Measurements from ENCODE around the gene CDH4.
"Not testable (repeated sequence)": the region's sequence is repeated elsewhere in the genome, so short reads cannot be mapped to it uniquely, and the experiment has no call there.

The CDH4 gene

DNA sequence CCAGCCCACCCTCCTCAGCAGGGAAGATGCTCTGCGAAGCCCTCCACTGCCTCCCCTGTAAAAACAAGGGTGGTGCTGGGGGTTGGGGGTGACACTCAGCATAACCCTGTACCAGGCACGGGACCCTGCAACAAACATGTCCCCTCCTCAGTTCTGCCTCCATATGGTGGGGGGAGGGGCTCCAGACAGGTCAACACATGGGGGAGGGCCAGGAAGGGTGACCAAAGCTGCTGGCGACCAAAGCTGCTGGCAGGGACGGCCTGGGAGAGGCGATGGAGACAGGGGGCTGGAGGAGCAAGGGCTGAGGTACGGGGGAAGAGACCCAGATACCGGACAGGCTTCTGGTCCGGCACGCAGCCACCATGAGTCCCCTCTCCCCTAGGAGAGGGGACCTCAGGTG, 690.5 kb downstream of the CDH4 start:
- DNase-seq, result no peak

DNA sequence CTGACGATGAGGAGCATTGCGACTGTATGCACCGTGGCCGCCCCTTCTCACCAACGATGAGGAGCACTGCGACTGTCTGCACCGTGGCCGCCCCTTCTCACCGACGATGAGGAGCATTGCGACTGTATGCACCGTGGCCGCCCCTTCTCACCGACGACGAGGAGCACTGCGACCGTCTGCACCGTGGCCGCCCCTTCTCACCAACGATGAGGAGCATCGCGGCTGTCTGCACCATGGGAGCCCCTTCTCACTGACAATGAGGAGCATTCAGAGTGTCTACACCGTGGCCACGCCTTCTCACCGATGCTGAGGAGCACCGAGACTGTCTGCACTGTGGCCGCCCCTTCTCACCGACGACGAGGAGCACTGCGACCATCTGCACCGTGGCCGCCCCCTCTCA, 692.9 kb downstream of the CDH4 start:
- DNase-seq, result not testable (repeated sequence)

DNA sequence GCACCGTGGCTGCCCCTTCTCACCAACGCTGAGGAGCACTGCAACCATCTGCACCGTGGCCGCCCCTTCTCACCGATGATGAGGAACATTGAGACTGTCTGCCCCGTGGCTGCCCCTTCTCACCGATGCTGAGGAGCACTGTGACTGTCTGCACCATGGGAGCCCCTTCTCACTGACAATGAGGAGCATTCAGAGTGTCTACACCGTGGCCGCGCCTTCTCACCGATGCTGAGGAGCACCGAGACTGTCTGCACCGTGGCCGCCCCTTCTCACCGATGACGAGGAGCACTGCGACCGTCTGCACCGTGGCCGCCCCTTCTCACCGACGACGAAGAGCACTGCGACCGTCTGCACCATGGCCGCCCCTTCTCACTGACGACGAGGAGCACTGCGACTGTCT, 693.4 kb downstream of the CDH4 start:
- DNase-seq, result not testable (repeated sequence)

DNA sequence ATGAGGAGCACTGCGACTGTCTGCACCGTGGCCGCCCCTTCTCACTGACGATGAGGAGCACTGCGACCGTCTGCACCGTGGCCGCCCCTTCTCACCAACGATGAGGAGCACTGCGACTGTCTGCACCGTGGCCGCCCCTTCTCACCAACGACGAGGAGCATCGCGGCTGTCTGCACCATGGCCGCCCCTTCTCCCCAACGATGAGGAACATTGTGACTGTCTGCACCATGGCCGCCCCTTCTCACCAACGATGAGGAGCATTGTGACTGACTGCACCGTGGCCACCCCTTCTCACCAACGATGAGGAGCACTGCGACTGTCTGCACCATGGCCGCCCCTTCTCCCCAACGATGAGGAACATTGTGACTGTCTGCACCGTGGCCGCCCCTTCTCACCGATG, 696.0 kb downstream of the CDH4 start:
- not testable (repeated sequence) for DNase-seq

DNA sequence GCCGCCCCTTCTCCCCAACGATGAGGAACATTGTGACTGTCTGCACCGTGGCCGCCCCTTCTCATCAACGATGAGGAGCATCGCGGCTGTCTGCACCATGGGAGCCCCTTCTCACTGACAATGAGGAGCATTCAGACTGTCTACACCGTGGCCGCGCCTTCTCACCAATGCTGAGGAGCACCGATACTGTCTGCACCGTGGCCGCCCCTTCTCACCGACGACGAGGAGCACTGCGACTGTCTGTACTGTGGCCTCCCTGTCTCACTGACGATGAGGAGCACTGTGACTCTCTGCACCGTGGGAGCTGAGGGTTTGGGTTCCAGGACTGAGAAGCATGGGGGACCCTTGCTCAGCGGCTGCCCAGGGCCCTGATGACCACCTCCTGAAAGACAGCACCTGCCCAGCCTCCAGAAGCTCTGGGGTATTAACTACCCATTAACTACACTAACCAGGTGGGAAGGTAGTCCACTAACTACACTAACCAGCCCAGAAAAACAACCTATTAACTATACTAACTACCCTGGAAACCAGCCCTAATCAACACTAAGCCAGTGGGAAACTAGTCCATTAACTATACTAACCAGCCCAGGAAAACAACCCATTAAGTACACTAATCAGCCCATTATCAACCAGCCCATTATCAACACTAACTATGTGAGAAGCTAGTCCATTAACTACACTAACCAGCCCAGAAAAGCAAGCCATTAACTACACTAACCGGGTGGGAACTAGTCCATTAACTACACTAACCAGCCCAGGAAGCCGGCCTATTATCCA, 696.7 kb downstream of the CDH4 start:
- no peak for DNase-seq

DNA sequence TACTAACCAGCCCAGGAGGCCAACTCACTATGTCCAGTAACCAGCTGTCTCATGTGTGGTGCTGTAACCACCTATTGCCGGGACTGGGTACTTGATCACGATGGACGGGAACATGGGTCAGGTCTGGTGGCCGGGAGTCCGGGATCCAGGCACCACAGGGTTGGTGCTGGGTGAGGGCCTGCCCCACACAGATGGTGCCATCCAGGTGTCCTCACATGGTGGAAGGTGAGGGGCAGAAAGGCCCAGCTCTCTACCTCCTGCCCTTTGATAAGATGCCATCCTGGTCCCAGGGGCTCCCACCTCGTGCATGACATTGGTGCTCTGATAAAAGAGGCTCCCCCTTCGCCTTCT, 697.3 kb downstream of the CDH4 start:
- no peak for DNase-seq

DNA sequence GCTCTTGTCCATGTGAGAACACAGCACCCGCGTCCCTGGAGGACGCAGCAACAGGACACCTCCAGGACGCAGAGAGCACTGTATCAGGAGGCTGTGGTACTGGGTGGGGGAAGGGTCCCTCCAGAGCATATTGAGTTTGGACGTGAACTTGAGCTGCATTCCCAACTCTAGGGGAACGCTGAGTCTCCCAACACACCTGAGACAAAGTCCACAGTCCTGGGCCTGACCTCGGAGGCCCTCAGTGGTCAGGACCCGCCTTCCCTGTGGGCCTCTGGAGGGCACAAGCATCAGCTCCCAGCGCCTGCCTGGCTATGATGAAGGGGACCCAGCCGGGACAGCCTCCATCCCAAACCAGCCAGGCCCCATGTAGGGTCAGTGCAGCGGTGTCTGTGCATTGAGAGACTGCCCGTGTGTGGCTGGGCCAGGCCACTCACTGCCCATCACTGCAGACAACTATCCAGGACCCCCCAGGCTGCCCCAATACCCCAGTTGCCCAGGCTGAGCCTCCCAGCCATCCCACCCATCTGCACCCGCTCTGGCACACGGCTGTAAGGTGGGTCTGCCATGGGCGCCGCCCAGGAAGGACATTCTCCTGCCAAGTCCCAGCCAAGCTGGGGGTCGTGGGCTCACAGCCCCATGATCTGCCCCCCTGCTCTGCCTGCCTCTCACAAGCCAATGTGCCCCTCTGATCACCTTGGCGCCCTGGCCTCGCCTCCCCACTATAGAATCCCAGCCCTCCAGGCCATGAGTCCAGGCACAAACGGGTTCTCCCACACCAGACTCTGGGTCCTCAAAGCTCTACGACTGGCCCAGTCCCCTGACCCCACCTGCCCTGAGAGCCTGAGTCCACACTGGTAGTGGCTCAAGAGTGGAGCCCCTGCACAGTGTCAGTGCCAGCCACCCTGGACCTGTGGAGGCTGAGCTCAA, 697.9 kb downstream of the CDH4 start:
- no peak for DNase-seq

DNA sequence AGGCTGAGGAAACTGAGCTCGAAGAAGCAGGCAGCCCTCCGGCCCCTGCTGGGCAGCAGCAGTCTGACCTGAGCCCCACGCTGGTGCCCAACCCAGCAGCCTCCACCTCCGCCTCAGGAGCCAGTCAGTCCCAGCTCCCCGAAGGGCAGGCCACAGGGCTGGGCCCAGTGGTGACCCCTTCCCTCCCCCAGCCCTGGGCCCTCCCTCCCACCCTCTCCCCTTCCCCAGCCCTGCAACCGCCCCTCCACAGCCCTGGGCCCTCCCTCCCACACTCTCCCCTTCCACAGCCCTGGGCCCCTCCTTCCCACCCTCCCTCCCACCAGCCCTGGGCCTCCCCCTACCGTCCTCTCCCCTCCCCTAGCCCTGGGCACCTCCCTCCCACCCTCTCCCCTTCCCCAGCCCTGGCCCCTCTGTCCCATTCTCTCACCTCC, 698.6 kb downstream of the CDH4 start:
- no peak for DNase-seq

DNA sequence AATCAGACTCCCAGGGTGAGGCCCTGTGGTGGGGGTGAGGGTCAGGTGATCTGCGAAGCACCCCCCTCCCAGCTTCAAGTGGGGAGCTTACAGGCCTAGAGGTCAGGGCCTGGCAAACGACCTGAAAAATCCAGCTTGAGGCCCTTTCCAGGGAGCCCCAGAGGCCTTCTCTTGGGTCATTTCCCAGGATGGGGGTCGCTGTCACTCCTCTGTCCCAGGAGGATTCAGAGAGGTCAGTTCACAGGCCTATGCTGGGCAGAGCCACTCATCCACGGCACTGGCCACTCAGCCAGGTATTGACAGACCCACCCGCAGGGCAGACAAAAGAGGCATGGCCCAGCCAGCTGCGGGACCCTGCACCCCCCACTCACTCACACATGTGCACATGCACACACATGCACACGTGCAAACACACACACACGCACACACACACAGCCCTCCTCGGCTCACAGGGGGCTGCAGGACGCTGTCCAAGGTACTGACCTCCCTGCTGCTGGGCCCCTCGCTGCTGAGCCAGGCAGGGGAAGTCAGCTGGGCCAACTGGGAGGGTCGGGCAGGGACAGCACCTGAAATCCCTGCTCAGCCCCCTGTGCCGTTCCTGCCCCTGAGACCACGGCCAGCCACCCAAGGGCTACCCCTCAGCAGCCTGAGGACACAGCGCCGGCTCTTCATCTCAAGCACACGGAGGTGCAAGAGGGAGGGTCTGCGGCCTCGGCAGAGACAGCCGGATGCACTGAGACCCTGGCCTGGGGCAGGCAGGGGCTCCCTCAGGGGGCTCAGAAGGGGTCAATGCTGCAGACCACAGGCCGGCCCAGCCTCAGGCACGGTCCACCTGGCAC, 699.9 kb downstream of the CDH4 start:
- peak; percentile 40 for DNase-seq

DNA sequence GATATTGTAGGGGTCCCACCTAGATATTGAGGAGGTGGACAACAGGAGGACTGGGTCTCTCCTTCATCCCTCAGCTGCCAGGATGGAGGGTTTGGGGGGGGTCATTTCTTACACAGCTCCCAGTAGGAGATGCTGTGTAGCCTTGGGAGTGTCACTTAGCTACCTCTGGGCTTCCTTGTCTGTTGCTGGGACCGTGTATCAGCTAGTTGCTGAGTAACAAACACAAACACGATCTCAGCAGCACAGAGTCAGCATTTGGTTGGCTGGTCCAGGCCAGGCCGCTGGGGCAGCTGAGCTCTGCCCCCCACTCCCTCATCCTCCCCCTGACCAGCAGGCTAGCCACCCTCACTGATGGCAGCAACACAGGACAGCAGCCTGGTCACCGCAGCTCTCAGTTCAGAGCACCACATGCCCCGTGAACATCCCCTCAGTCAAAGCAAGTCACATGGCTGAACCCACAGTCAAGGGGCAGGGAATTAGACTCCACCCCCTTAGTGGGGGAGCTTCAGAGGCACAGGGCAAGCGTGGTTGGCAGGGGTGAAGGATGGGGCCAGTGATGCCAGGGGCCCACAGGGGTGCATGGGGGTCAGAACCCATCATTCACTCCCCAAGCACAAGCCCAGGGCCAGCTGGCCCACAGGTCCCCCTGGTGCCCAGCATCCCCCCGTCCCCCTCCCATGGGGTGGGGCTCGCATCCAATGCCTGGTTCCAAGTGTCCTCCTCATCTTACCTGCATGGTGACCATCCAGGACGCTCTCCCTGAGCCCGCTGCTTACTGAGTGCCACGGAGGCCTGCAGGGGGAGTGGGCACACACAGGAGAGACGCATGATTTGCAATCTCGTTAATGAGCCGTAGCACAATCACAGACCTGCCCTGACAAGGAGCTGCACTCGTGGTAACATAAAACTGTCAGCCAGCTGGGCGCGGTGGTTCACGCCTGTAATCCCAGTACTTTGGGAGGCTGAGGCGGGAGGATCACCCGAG, 701.3 kb downstream of the CDH4 start:
- no peak for DNase-seq

DNA sequence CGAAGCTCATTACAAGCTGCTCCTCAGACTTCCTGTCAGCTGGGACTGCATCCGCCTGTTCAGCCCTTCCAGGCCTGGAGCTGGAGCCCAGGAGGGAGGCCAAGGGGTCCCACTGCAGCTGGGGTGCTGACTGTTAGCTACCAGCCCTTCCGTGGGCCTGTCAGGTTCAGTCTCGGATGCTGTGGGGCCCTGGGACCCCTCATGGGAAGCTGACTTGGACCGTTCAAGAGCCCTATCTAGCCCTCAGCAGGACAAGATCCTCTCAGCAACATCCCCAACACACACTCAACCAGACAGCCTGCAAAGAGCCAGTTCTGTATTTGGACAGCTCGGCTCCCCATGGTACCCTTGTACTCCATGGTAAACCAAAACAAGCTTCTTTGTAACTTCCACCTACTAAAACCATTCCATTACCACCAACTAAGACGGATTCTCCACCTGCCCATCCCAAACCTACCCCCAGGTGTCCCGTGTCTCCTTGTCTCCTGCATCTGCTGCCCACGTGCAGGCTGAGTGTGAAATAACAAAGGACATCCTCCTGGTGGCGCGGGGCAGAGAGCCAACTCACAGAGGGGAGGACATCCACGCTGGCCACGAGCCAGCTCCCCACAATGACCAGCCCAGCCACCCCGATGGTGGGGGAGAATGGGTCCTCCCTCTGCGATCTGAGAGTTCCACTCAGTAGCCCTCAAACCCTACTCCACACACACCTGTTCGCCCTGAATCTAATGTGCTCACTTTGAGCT, 702.4 kb downstream of the CDH4 start:
- DNase-seq, result no peak

DNA sequence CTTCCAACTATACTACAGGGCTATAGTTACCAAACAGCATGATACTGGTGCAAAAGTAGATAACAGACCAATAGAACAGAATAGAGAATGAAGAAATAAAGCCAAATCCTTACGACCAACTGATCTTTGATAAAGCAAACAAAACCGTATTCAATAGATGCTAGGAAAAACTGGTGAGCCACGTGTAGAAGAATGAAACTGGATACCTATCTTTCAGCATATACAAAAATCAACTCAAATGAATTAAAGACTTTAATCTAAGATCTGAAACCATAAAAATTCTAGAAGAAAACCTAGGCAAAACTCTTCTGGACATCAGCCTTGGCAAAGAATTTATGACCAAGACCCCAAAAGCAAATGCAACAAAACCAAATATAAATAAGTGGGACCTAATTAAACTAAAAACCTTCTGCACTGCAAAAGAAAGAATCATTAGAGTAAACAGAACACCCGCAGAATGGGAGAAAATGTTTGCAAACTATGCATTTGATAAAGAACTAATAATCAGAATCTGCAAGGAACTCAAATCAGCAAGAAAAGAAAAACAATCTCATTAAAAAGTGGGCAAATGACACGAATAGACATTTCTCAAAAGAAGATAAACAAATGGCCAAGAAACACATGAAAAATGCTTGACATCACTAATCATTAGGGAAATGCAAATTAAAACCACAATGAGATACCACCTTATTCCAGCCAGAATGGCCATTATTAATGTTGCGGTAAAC, 703.8 kb downstream of the CDH4 start:
- no peak for DNase-seq

DNA sequence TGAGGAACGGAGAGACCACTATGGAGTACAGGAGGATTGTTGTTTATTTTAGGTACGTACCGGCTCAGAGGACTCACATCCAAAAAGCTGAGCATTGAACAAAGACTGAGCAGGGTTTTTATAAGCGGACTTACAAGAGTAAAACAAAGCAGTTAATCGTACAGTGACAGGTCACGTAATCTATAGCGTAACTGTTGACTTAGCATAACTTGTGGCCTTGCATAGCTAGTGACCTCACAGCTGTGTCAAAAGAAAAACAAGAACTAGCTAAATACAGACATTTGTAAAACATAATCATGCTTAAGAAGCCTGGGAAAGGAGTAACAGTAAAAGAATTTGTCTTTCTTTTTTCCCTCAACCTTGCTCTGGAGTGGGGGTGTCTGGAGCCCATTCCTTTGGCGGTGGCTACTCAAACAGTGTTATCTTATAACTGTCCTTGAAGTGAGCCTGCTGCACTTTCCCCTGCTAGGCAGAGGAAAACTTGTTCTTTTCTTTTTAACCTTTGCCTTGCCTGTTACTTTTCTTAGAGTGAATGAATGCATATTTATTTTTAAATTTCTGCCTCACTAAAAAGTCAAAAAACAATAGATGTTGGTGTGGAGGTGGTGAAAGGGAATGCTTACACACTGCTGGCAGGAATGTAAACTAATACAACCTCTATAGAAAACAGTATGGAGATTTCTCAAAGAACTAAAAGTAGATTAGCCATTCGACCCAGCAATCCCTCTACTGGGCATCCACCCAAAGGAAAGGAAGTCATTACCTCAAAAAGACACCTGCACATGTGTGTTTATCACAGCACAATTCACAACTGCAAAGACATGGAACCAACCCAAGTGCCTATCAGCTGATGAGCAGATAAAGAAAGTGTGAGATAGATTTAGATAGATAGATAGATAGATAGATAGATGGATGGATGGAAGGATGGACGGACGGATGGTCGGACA, 704.6 kb downstream of the CDH4 start:
- no peak for DNase-seq

DNA sequence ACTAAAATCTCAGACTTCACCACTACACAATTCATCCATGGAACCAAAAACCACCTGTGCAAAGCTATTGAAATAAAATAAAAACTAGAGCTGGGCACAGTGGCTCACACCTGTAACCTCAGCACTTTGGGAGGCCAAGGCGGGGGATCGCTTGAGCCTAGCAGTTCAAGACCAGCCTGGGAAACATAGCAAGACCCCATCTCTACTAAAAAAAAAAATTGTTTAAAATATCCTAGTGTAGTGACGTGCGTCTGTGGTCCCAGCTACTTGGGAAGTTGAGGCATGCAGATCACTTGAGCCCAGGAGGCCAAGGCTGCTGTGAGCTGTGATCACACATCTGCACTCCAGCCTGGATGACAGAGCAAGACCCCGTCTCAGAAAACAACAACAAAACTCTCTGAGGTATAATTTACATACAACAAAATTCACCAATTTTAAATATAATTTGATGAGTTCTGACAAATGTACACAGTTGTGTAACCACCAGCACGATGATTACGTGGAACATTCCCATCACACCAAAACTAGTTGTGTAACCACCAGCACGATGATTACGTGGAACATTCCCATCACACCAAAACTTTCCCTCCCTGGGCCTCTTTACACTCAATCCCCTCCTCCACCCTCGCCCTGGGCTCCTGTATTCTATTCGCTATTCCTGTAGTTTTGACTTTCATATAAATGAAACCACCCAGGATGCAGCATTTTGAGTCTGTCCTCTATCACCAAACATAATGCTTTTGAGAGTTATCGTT, 706.1 kb downstream of the CDH4 start:
- no peak for DNase-seq

DNA sequence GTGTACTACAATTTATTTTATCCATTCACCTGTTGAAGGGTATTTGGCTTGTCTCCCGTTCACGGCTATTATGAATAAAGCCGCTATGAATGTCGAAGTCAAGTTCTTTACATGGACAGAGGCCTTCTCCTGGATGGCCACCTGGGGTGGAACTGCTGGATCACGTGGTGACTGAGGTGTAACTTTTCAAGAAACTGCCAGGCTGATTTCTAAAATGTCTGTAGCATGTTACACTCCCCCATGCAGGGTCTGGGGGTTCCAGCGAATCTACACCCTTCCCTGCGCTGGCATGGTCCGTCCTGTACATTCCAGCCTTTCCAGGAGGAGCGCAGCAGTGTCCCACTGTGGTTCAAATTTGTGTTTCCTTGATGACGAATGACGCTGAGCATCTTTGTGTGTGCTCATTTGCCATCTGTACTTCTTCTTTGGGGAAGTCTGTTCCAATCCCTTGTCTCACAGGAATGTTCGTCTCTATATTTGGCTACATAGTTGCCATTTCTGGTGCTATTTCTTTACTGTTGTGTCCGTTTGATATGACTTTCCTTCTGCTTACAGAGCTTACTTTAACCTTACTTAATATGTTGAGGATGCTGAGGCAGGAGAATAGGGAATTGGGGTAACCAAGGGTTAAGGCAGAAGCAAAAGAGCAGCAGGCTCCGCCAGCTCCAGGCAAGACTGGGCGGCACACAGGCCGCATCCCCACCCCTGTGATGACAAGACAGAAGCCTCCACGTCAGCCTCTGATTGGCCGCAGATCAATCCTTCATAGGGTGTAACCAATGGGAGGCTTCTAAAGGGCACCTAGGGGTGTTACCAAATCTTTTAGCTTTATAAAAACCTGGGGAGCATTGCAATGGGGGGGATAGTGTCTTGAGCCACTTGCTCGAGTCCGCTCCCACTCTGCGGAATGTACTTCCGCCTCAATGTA, 707.0 kb downstream of the CDH4 start:
- DNase-seq, result no peak

DNA sequence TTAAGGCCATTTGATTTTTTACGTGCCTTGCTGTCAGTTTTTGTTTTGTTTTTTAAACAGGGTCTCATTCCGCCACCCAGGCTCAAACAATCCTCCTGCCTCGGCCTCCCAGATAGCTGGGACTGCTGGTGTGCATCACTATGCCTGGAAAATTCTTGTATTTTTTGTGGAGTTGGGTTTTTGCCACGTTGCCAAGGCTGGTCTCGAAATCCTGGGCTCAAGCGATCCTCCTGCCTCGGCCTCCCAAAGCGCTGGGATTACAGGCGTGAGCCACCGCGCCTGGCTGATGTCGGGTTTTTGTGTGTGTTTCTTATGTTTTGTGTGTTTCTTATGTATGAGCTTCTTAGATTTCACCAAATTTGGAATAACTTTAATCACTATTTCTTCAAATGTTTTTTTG, 708.8 kb downstream of the CDH4 start:
- no peak for DNase-seq

DNA sequence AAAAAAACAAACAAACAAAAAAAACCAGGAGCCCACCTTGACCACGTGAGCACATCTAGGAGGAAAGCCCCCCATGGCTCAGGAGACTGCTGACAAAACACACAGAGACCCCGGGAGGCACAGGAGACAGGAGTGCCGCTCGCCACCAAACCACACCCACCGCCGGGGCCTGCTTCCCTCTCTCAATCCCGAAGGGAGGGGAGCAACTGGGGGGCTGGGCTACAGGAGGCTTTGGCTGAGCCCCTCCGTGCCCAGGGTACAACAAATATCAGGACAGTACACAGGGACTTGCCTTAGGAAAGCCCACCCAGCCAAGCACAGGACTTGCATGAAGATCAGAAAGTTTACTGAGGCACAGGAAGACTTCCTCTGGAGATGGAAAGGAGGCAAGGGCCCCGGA, 711.1 kb downstream of the CDH4 start:
- no peak for DNase-seq
